Measurements from ENCODE around the gene RPS27A.
"Not testable (repeated sequence)": the region's sequence is repeated elsewhere in the genome, so short reads cannot be mapped to it uniquely, and the experiment has no call there.

RPS27A gene

DNA sequence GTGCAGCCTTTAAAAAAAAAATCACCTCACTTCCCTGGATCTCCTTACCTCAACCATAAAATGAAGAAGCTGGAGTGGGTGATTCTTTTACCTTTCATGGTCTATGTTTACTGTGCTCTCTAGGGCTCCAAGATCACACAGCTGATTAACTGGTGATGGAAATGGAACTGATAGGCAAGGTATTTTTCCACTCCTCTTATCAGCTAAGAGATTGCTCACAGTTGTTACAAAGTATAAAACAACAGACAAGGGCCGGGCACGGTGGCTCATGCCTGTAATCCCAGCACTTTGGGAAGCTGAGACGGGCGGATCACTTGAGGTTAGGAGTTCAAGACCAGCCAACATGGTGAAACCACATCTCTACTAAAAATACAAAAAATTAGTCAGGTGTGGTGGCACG, 14.5 kb downstream of the RPS27A start:
- TF ChIP-seq, protein P1, sequence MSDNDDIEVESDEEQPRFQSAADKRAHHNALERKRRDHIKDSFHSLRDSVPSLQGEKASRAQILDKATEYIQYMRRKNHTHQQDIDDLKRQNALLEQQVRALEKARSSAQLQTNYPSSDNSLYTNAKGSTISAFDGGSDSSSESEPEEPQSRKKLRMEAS (IDR thresholded peaks at IDR 0.05; ENCODE audit: low read depth, low read length) = no peak
- DNase-seq (ENCODE audit: low read depth) = no peak
- no peak overlapping the region for H3K4me3 ChIP-seq (ENCODE audit: low read depth, low read length)

GRCh38 chr2:55252832-55253231, 20.3 kb downstream of the RPS27A start:
- TF ChIP-seq CTCF (IDR thresholded peaks at IDR 0.05; ENCODE audit: low read depth, low read length) = no peak
- H3K4me3 ChIP-seq (ENCODE audit: low read depth, low read length) = no peak overlapping the region
- DNase-seq (ENCODE audit: low read depth) = no peak

DNA sequence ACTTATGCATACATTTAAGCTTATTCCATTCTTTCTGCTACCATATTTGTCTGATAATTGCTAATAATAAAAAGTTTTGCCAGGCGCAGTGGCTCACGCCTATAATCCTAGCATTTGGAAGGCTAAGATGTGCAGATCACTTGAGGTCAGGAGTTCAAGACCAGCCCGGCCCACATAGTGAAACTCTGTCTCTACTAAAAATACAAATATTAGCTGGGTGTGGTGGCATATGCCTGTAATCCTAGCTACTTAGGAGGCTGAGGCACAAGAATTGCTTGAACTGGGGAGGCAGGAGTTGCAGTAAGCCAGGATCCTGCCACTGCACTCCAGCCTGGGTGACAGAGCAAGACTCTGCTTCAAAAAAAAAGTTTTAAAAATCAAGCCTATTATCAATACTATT, 27.1 kb downstream of the RPS27A start:
- H3K4me3 ChIP-seq (ENCODE audit: low read depth, low read length); DNase-seq (ENCODE audit: low read depth): not testable (repeated sequence)

GRCh38 chr2:55268288-55268906, 35.9 kb downstream of the RPS27A start:
- TF ChIP-seq MYC (IDR thresholded peaks at IDR 0.05; ENCODE audit: low read depth, low read length) (no peak), CTCF (IDR thresholded peaks at IDR 0.05; ENCODE audit: low read depth, low read length) (no peak), POLR2A (IDR thresholded peaks at IDR 0.05; ENCODE audit: extremely low read depth, insufficient read length) (no peak)
- TF ChIP-seq, protein P1 (IDR thresholded peaks at IDR 0.05; ENCODE audit: low read depth, low read length) = no peak
- peak overlapping the region; percentile 91 for H3K4me3 ChIP-seq (ENCODE audit: low read depth, low read length)
- DNase-seq (ENCODE audit: low read depth) = peak; percentile 36

DNA sequence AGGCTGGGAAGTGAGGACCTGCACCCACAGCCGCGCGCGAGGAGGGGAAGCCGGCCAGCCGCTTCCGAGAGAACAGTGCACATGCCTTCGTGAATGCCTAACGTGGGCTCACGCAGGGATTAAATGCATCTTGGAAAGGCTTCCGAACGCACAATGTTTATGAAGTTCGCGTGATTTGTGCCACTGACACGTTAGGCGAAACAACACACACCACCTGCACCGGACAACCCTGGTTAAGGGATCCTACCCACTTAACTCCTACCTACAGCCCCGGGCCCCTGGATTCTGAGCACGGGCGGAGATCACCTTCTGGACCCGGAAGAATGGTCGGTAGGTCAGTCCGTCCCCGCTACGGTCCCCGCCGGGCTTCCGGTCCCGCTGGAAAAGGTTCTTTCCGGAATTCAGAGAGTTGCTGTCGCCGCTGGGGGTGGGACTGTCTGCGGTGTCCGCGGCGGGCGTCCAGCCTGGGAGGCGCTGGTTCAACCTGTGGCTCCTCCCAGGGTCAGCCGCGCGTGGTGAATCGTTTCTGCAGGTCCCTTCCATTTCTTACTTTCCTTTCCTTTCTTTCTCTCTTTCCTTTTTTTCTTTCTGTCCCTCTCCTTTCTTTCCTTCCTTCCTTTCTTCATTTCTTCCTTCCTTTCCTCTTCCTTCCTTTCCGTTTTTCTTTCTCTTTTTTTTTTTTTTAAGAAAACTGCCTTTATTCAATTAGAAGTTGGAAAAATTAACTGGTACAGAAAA, 36.6 kb downstream of the RPS27A start, which contains the start of gene MTIF2:
MTIF2 (minus strand) TSS at position 325 of the 738 bp plus-strand sequence. CDS start 5,373 bp downstream, outside the sequence.
- TF ChIP-seq CTCF (IDR thresholded peaks at IDR 0.05; ENCODE audit: low read depth, low read length) (no peak), MYC (IDR thresholded peaks at IDR 0.05; ENCODE audit: low read depth, low read length) (peak; percentile 76), POLR2A (IDR thresholded peaks at IDR 0.05; ENCODE audit: extremely low read depth, insufficient read length) (peak; percentile 94)
- TF ChIP-seq, protein P1 (IDR thresholded peaks at IDR 0.05; ENCODE audit: low read depth, low read length) = peak; percentile 49
- peak; percentile 98 for DNase-seq (ENCODE audit: low read depth)
- H3K4me3 ChIP-seq (ENCODE audit: low read depth, low read length) = peak within 1 kb of the TSS; percentile 91

GRCh38 chr2:55269645-55269990, 37.1 kb downstream of the RPS27A start:
- peak overlapping the region; percentile 91 for H3K4me3 ChIP-seq (ENCODE audit: low read depth, low read length)
- TF ChIP-seq, protein P1 (IDR thresholded peaks at IDR 0.05; ENCODE audit: low read depth, low read length) = no peak
- TF ChIP-seq MYC (IDR thresholded peaks at IDR 0.05; ENCODE audit: low read depth, low read length) (no peak), CTCF (IDR thresholded peaks at IDR 0.05; ENCODE audit: low read depth, low read length) (no peak)
- peak; percentile 32 for DNase-seq (ENCODE audit: low read depth)

- DNase-seq (ENCODE audit: low read depth); H3K4me3 ChIP-seq (ENCODE audit: low read depth, low read length): not testable (repeated sequence)
These were observed 41.9 kb downstream of the RPS27A start for GRCh38 chr2:55274346-55274745.

All from NB4 (cell line).